ENCODE results near the gene GOLGA8S. TPM values are rescaled to one million over a fixed set of nuclear protein-coding genes. Genes with fewer than 3 reads are reported as not detected.
"Not testable (repeated sequence)": the region's sequence is repeated elsewhere in the genome, so short reads cannot be mapped to it uniquely, and the experiment has no call there.

Gene GOLGA8S
- total and polyA plus RNA-seq, 5 experiments from 2014 or later, result 0.44 to 0.63 TPM; not detected in 3

- no peaks in the 10 kb centered on the region for H3K4me1 Mint-ChIP-seq
Observed at GRCh38 chr15:23402544-23402943, 48.0 kb downstream of the GOLGA8S start.

GRCh38 chr15:23403550-23403949 is 49.0 kb downstream of the GOLGA8S start:
- peaks cover 0 to 4% (median 0%) of the 10 kb centered on the region in 9 donors for H3K9me3 Mint-ChIP-seq
- peaks cover 1 to 41% (median 13%) of the 10 kb centered on the region in 5 donors for H3K27me3 Mint-ChIP-seq
- no peak overlapping the region for H3K27ac Mint-ChIP-seq
- H3K36me3 Mint-ChIP-seq, result no peaks in the 10 kb centered on the region
- DNase-seq, result no peak
- POLR2A ChIA-PET, result no interaction called here
- no peak overlapping the region for H3K4me3 Mint-ChIP-seq
- H3K4me1 Mint-ChIP-seq, result no peaks in the 10 kb centered on the region
- no peak for ATAC-seq

More at GRCh38 chr15:23402544-23402943, 48.0 kb downstream of the GOLGA8S start:
- Mint-ChIP-seq H3K27me3 (peaks cover 1 to 42% (median 15%) of the 10 kb centered on the region in 5 donors), H3K9me3 (peaks cover 0 to 4% (median 0%) of the 10 kb centered on the region in 9 donors), H3K27ac (no peak overlapping the region), H3K4me3 (no peak overlapping the region), H3K36me3 (no peaks in the 10 kb centered on the region)
- POLR2A ChIA-PET, result no interaction called here
- DNase-seq, result no peak
- ATAC-seq, result no peak

GRCh38 chr15:23411841-23412240 is 57.3 kb downstream of the GOLGA8S start:
- DNase-seq, result no peak
- POLR2A ChIA-PET, result no interaction called here
- ATAC-seq, result no peak
- no peak overlapping the region for H3K4me3 Mint-ChIP-seq
- H3K4me1 Mint-ChIP-seq, result no peaks in the 10 kb centered on the region
- H3K36me3 Mint-ChIP-seq, result no peaks in the 10 kb centered on the region
- no peaks in the 10 kb centered on the region for H3K9me3 Mint-ChIP-seq
- peaks cover 0 to 7% (median 1%) of the 10 kb centered on the region in 5 donors for H3K27me3 Mint-ChIP-seq
- H3K27ac Mint-ChIP-seq, result no peak overlapping the region

DNA sequence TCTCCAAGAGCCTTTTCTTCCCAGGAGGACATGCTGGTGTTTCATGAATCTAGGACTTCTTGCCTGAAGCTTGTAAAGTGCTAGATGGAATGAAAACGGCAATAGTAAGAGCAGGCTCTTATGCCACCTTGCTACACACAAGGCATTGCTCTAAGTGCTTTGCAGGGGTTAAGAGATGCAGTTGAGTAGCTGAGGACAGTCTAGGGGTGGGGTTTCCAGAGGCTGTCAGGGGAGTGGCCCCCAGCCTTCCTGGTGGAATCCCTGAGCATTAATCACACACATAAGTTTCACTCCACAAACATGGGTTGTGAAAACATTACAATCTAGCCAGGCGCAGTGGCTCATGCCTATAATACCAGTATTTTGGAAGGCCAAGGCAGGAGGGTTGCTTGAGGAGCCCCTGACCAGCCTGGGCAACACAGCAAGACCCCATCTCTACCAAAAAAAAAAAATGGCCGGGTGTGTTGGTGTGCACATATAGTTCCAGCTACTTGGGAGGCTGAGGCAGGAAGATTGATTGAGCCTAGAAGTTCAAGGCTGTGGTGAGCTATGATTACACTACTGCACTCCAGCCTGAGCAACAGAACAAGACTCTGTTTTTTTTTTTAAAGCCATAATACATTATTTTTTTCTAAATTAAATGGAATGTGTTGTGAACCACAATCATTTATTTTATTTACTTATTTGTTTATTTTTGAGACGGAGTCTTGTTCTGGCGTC is 58.5 kb downstream of the GOLGA8S start:
- H3K4me3 Mint-ChIP-seq, DNase-seq, H3K9me3 Mint-ChIP-seq, H3K4me1 Mint-ChIP-seq, H3K36me3 Mint-ChIP-seq, POLR2A ChIA-PET, H3K27ac Mint-ChIP-seq, ATAC-seq, H3K27me3 Mint-ChIP-seq: not testable (repeated sequence)

Other genes with a start within 250 kb of the GOLGA8S start
- gene GOLGA6L1, start 217.9 kb upstream of the GOLGA8S start, total RNA-seq, result not detected
- gene GOLGA6L1, start 217.9 kb upstream of the GOLGA8S start, polyA plus RNA-seq, result not detected
- not detected for gene GOLGA6L26, start 20.6 kb upstream of the GOLGA8S start, total RNA-seq
- gene GOLGA6L26, start 20.6 kb upstream of the GOLGA8S start, polyA plus RNA-seq, result not detected
- gene GOLGA6L2, start 92.5 kb downstream of the GOLGA8S start, total RNA-seq, result not detected
- gene GOLGA6L2, start 92.5 kb downstream of the GOLGA8S start, polyA plus RNA-seq, result not detected
- 1 to 10 TPM; 4.4 to 5.7 TPM for gene MKRN3, start 210.9 kb downstream of the GOLGA8S start, total RNA-seq
- 1 to 10 TPM; 1.3 to 3.5 (median 2.8) TPM for gene MKRN3, start 210.9 kb downstream of the GOLGA8S start, polyA plus RNA-seq

Measured in naive thymus-derived CD8-positive, alpha-beta T cell (primary cell).